GM10266 (cell line): ENCODE measurements around the gene CDH4.

ENCODE experiments used
- DNase-seq: peaks from one replicate; pipeline ENCODE4 v3.0.0; 2012; ENCODE audit errors: extremely low spot score
- TF ChIP-seq, protein P1 (sequence below): IDR thresholded peaks from 2 replicates; pipeline ENCODE4 v1.5.1; 2012; ENCODE audit warnings: mild to moderate bottlenecking, low read depth; ENCODE audit not compliant: control insufficient read depth, insufficient read depth; ENCODE audit errors: missing control alignments

Gene CDH4

GRCh38 chr20:61497029-61497627, 245.1 kb downstream of the CDH4 start:
- DNase-seq: no peak
- TF ChIP-seq, protein P1, sequence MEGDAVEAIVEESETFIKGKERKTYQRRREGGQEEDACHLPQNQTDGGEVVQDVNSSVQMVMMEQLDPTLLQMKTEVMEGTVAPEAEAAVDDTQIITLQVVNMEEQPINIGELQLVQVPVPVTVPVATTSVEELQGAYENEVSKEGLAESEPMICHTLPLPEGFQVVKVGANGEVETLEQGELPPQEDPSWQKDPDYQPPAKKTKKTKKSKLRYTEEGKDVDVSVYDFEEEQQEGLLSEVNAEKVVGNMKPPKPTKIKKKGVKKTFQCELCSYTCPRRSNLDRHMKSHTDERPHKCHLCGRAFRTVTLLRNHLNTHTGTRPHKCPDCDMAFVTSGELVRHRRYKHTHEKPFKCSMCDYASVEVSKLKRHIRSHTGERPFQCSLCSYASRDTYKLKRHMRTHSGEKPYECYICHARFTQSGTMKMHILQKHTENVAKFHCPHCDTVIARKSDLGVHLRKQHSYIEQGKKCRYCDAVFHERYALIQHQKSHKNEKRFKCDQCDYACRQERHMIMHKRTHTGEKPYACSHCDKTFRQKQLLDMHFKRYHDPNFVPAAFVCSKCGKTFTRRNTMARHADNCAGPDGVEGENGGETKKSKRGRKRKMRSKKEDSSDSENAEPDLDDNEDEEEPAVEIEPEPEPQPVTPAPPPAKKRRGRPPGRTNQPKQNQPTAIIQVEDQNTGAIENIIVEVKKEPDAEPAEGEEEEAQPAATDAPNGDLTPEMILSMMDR: no peak

GRCh38 chr20:61499859-61500554, 247.9 kb downstream of the CDH4 start:
- DNase-seq: no peak
- TF ChIP-seq, protein P1: no peak

- TF ChIP-seq, protein P1: no peak
Measured at GRCh38 chr20:61500791-61501321, 248.8 kb downstream of the CDH4 start.

DNA sequence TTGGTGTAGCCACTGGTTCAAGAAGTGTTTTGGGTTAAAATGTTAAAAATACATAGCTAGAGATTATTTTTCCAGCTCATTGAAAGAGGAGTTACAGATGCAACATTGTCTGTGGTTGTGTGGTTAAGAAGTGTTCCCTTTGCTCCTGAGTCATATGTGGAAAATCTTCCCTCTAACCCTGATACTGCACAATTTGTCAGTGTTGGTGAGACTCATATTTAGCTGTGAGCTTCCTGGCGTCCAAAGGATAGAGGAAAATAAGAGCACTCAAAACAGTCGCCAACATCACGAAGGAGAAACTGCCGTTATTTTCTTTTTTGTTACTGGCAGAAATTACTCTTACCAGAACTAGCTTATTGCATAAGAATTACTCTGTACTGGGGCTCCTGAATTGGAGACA, 250.4 kb downstream of the CDH4 start:
- no peak for DNase-seq
- TF ChIP-seq, protein P1: no peak

More at GRCh38 chr20:61500791-61501321, 248.8 kb downstream of the CDH4 start:
- DNase-seq: no peak

DNA sequence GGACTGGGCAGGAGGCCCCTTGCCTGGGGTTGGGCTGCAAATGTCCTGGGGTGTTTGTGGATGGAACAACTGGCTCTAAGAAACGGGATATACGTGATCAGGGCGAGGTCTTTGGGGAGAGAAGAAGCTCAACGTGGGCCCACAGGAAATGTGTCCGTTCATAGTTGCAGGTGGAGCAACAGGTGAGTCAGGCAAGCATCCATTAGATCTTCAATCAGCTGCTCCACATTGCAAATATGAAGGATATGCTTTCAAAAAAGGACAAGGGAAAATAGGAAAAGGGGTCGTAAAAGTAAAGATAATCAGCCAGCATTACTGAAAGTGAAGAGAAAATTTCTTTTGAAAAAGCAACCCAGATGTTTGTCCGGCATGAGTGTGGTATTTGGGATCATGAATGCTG, 251.0 kb downstream of the CDH4 start:
- DNase-seq: no peak
- TF ChIP-seq, protein P1: no peak

DNA sequence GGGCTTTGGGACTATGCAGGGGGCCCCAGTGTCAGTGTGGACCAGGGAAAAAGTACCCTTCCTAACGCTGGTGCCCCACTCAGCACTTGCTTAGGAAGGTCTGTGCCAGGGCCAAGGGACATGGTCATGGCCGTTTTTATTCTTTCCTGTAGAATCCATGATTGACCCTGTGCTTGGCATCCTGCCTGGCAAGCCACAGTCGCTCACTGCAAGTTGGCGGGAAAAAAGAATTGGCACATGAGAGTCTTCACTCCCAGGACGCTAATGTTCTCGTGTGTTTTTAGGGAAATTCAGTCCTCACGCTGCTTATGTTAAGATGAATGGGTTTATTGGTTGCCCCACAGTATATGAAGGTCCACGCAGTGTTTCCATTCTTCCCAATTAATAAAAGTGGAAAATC, 253.4 kb downstream of the CDH4 start:
- TF ChIP-seq, protein P1: no peak
- DNase-seq: no peak

- TF ChIP-seq, protein P1: no peak
- DNase-seq: no peak
Measured at GRCh38 chr20:61507778-61508177, 255.7 kb downstream of the CDH4 start.
